Cardiac muscle cell (in vitro differentiated cells and primary cell): ENCODE results near the gene OR51L1. TPM values are rescaled to one million over a fixed set of nuclear protein-coding genes. Genes with fewer than 3 reads are reported as not detected.

Source experiments
- DNase-seq, 2 donors: peaks; one replicate each; pipeline versions ENCODE4 v3.0.0 to v3.0.0-alpha.2; 2010 to 2017; ENCODE audit warnings: low read depth in 1 of 2, low spot score in 1 of 2
- H3K27ac ChIP-seq: fragments of 200-600 bp; sonication (generic); 2 replicates; pipeline ENCODE4 v1.5.1; 2016
- H3K27me3 ChIP-seq: fragments of 200-600 bp; sonication (generic); 2 replicates; pipeline ENCODE4 v1.6.0; 2016; ENCODE audit warnings: control low read depth
- H3K36me3 ChIP-seq: fragments of 200-600 bp; sonication (generic); 2 replicates; pipeline ENCODE4 v1.5.1; 2016; ENCODE audit warnings: control low read depth
- H3K4me1 ChIP-seq: fragments of 200-600 bp; sonication (generic); 2 replicates; pipeline ENCODE4 v1.8.1; 2017; ENCODE audit warnings: low read depth, mild to moderate bottlenecking, mixed run types
- H3K4me3 ChIP-seq: fragments of 200-600 bp; sonication (generic); 2 replicates; pipeline ENCODE4 v1.5.1; 2016; ENCODE audit warnings: mild to moderate bottlenecking
- H3K9me3 ChIP-seq: fragments of 200-600 bp; sonication (generic); 2 replicates; pipeline ENCODE4 v1.5.1; 2017; ENCODE audit warnings: low read depth, mild to moderate bottlenecking, control low read depth
- polyA plus RNA-seq: library from polyadenylated mRNA; unstranded; fragments of >200 nt; fragmentation: Nextera tagmentation; extraction: Ambion mirVana; gene quantifications from 2 replicates; pipeline ENCODE4 v1.2.1, GENCODE V29; 2016
- total RNA-seq: library from RNA; depleted of rRNA; stranded (reverse); fragments of >200 nt; gene quantifications from 2 replicates; pipeline ENCODE4 v1.2.3, GENCODE V29; 2016
- TF ChIP-seq, protein P1 (sequence below): IDR thresholded peaks from 2 replicates; pipeline ENCODE4 v1.5.1; 2012; ENCODE audit warnings: low read depth, mild to moderate bottlenecking, low read length

Gene OR51L1
- total and polyA plus RNA-seq, 2 experiments from 2014 or later = not detected

DNA sequence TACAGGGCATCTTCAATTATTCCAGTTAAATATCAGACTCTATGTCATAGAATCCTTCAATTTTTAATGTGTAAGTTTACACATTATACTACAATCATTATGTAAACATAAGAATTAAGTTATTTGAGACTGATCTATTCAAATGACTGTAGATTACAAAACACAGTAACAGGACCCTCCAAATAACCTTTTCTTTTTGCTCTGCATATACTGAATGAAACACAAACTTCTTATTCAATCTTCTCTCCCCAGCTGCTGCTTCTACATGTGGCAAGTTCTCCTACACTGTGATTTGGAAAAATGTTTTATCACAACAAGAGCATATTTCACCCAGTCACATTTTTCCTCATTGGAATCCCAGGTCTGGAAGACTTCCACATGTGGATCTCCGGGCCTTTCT lies 51.6 kb downstream of the OR51L1 start, which contains the start of gene OR52J3:
Gene OR52J3, plus strand, starts transcription at position 301 of the 400 bp plus-strand sequence. Its CDS starts 0 bp downstream, at position 301.
- TF ChIP-seq, protein P1, sequence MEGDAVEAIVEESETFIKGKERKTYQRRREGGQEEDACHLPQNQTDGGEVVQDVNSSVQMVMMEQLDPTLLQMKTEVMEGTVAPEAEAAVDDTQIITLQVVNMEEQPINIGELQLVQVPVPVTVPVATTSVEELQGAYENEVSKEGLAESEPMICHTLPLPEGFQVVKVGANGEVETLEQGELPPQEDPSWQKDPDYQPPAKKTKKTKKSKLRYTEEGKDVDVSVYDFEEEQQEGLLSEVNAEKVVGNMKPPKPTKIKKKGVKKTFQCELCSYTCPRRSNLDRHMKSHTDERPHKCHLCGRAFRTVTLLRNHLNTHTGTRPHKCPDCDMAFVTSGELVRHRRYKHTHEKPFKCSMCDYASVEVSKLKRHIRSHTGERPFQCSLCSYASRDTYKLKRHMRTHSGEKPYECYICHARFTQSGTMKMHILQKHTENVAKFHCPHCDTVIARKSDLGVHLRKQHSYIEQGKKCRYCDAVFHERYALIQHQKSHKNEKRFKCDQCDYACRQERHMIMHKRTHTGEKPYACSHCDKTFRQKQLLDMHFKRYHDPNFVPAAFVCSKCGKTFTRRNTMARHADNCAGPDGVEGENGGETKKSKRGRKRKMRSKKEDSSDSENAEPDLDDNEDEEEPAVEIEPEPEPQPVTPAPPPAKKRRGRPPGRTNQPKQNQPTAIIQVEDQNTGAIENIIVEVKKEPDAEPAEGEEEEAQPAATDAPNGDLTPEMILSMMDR = no peak
- no peak within 1 kb of the TSS for H3K27ac ChIP-seq
- DNase-seq = no peak
- no peak within 1 kb of the TSS for H3K4me3 ChIP-seq
- H3K4me1 ChIP-seq = no peaks in the 10 kb centered on the region
- no peaks in the 10 kb centered on the region for H3K36me3 ChIP-seq
- H3K27me3 ChIP-seq = no peaks in the 10 kb centered on the region
- H3K9me3 ChIP-seq = no peaks in the 10 kb centered on the region

DNA sequence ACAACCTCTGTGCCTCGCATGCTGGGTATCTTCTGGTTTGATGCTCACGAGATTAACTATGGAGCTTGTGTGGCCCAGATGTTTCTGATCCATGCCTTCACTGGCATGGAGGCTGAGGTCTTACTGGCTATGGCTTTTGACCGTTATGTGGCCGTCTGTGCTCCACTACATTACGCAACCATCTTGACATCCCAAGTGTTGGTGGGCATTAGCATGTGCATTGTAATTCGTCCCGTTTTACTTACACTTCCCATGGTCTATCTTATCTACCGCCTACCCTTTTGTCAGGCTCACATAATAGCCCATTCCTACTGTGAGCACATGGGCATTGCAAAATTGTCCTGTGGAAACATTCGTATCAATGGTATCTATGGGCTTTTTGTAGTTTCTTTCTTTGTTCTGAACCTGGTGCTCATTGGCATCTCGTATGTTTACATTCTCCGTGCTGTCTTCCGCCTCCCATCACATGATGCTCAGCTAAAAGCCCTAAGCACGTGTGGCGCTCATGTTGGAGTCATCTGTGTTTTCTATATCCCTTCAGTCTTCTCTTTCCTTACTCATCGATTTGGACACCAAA lies 52.2 kb downstream of the OR51L1 start:
- H3K27me3 ChIP-seq = no peaks in the 10 kb centered on the region
- H3K27ac ChIP-seq = no peak overlapping the region
- no peak overlapping the region for H3K4me3 ChIP-seq
- TF ChIP-seq, protein P1 = no peak
- no peak for DNase-seq
- H3K9me3 ChIP-seq = no peaks in the 10 kb centered on the region
- no peaks in the 10 kb centered on the region for H3K4me1 ChIP-seq
- H3K36me3 ChIP-seq = no peaks in the 10 kb centered on the region

Other genes starting within 250 kb of the OR51L1 start
- not detected in 2 replicates for gene OR51F1, start 224.9 kb upstream of the OR51L1 start, total RNA-seq
- gene OR51F1, start 224.9 kb upstream of the OR51L1 start, polyA plus RNA-seq = not detected in 2 replicates
- not detected in 2 replicates for gene OR52R1, start 190.5 kb upstream of the OR51L1 start, total RNA-seq
- gene OR52R1, start 190.5 kb upstream of the OR51L1 start, polyA plus RNA-seq = not detected in 2 replicates
- gene OR51F2, start 173.5 kb upstream of the OR51L1 start, total RNA-seq = not detected in 2 replicates
- gene OR51F2, start 173.5 kb upstream of the OR51L1 start, polyA plus RNA-seq = not detected in 2 replicates
- gene OR51S1, start 145.6 kb upstream of the OR51L1 start, total RNA-seq = not detected in 2 replicates
- not detected in 2 replicates for gene OR51S1, start 145.6 kb upstream of the OR51L1 start, polyA plus RNA-seq
- not detected in 2 replicates for gene OR51T1, start 113.0 kb upstream of the OR51L1 start, total RNA-seq
- gene OR51T1, start 113.0 kb upstream of the OR51L1 start, polyA plus RNA-seq = not detected in 2 replicates
- gene OR51A7, start 91.1 kb upstream of the OR51L1 start, total RNA-seq = not detected in 2 replicates
- not detected in 2 replicates for gene OR51A7, start 91.1 kb upstream of the OR51L1 start, polyA plus RNA-seq
- gene OR51G2, start 75.5 kb upstream of the OR51L1 start, total RNA-seq = not detected in 2 replicates
- gene OR51G2, start 75.5 kb upstream of the OR51L1 start, polyA plus RNA-seq = not detected in 2 replicates
- gene OR51G1, start 70.5 kb upstream of the OR51L1 start, total RNA-seq = not detected in 2 replicates
- gene OR51G1, start 70.5 kb upstream of the OR51L1 start, polyA plus RNA-seq = not detected in 2 replicates
- not detected in 2 replicates for gene OR51A4, start 47.2 kb upstream of the OR51L1 start, total RNA-seq
- gene OR51A4, start 47.2 kb upstream of the OR51L1 start, polyA plus RNA-seq = not detected in 2 replicates
- gene OR51A2, start 39.1 kb upstream of the OR51L1 start, total RNA-seq = not detected in 2 replicates
- gene OR51A2, start 39.1 kb upstream of the OR51L1 start, polyA plus RNA-seq = not detected in 2 replicates
- not detected in 2 replicates for gene OR52J3, start 51.7 kb downstream of the OR51L1 start, total RNA-seq
- not detected in 2 replicates for gene OR52J3, start 51.7 kb downstream of the OR51L1 start, polyA plus RNA-seq
- gene OR52E2, start 64.8 kb downstream of the OR51L1 start, total RNA-seq = not detected in 2 replicates
- gene OR52E2, start 64.8 kb downstream of the OR51L1 start, polyA plus RNA-seq = not detected in 2 replicates
- gene OR52E1, start 74.7 kb downstream of the OR51L1 start, total RNA-seq = not detected in 2 replicates
- gene OR52E1, start 74.7 kb downstream of the OR51L1 start, polyA plus RNA-seq = not detected in 2 replicates
- not detected in 2 replicates for gene OR52A5, start 143.5 kb downstream of the OR51L1 start, total RNA-seq
- not detected in 2 replicates for gene OR52A5, start 143.5 kb downstream of the OR51L1 start, polyA plus RNA-seq
- gene OR52A1, start 159.9 kb downstream of the OR51L1 start, total RNA-seq = not detected in 2 replicates
- gene OR52A1, start 159.9 kb downstream of the OR51L1 start, polyA plus RNA-seq = not detected in 2 replicates
- gene OR51V1, start 205.8 kb downstream of the OR51L1 start, total RNA-seq = not detected in 2 replicates
- gene OR51V1, start 205.8 kb downstream of the OR51L1 start, polyA plus RNA-seq = not detected in 2 replicates
- not detected in 2 replicates for gene HBB, start 232.2 kb downstream of the OR51L1 start, total RNA-seq
- not detected in 2 replicates for gene HBB, start 232.2 kb downstream of the OR51L1 start, polyA plus RNA-seq
- gene HBD, start 239.6 kb downstream of the OR51L1 start, total RNA-seq = 0.95 TPM in 1 of 2 replicates, not detected in the other
- gene HBD, start 239.6 kb downstream of the OR51L1 start, polyA plus RNA-seq = 2.8 TPM in 1 of 2 replicates, not detected in the other